Activated CD4-positive, CD25-positive, alpha-beta regulatory T cell treated with anti-CD3 and anti-CD28 coated beads, Interleukin-2, amount 50 U/mL, for 24 hours (primary cell): Measurements from ENCODE around the gene PVALEF.
A peak's percentile ranks its signal among the peaks of the same experiment; 100 is the strongest.
"Not testable (repeated sequence)": the region's sequence is repeated elsewhere in the genome, so short reads cannot be mapped to it uniquely, and the experiment has no call there.

ENCODE experiments used
- ATAC-seq, 2 donors: fragments of 150-1000 bp; cut with Tn5 transposase; one replicate each; pipeline ENCODE4 v1.10.0; 2021; ENCODE audit warnings: mild to moderate bottlenecking in 1 of 2, moderate library complexity in 1 of 2

The PVALEF gene

GRCh38 chr17:81222620-81222905, 57.3 kb downstream of the PVALEF start:
- ATAC-seq: peak in 1 of 2 donors; percentile 2

DNA sequence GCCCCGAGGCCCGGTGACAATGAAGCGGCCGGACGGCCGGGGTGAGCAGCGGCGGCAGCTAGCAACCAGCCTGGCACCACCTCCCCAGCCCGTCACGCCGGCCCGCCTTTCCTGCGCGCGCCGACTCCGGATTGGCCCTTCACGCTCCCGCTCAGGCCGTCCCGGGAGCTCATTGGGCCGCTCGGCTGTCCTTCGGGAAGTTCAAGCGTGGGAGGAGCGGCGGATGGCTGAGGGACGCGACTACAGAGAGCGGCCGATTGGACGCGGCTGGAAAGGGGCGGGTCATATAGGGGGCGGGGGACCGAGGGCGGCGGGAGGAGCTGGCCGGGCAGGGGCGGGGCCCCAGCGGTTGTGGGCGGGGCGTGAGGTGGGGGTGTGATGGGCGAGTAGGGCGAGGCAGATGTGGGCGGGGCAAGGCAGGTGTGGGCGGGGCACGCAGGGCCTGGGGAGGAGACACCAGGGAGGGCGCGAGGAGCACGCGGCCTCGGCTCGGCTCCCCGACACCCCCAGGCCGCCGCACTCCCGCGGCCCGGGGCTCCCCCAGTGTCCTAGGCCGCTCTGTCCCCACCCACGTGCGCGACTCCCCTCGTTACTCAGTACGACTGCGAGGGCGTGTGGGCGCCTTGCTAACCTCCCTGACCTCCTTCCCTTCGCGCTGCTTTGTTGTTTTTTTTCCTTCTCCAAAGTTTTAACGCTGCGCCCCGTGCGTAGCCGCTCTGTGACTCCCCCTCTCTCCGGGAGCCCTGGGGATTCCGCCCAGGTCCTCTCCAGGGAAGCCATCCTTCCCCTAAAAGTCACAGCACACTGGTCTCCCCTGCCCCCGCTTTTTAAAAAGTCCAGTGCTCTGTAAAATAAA, 57.8 kb downstream of the PVALEF start, which contains the start of gene CEP131:
TSS of gene CEP131 (minus strand) at position 60 of the 856 bp plus-strand sequence. CDS start 2,909 bp downstream, outside the sequence.
- ATAC-seq: peak; percentile 98

DNA sequence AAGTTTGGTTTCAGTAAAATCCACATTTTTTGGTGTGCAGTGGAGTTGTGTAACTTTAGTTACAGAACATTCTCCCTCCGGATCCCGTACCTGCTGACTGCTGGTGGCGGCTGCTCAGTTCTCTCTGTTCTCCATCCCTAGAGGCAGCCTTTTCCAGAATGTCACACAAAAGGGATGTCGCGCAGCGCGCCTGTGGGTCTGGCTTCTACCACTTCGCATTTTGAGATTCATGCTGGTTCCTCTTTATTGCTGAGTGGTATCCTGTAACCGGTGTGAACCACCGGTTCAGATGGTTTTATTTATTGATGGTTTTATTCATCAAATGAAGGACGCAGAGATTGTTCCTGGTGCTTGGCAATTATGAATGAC, 58.4 kb downstream of the PVALEF start:
- ATAC-seq: no peak

DNA sequence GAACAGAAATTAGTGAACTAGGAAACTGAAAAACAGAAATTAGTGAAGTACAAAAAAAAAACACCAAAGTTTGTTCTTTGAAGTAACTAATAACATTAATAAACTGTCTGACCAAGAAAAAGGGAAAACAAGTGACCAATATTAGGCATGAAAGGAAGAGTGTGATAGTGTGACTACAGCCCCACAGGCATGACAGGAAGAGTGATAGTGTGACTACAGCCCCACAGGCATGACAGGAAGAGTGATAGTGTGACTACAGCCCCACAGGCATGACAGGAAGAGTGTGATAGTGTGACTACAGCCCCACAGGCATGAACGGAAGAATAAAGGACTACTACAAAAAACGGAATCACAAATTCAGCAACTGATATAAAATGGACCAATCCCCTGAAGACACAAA, 62.3 kb downstream of the PVALEF start:
- not testable (repeated sequence) for ATAC-seq

GRCh38 chr17:81228420-81228819, 63.1 kb downstream of the PVALEF start:
- ATAC-seq: no peak

DNA sequence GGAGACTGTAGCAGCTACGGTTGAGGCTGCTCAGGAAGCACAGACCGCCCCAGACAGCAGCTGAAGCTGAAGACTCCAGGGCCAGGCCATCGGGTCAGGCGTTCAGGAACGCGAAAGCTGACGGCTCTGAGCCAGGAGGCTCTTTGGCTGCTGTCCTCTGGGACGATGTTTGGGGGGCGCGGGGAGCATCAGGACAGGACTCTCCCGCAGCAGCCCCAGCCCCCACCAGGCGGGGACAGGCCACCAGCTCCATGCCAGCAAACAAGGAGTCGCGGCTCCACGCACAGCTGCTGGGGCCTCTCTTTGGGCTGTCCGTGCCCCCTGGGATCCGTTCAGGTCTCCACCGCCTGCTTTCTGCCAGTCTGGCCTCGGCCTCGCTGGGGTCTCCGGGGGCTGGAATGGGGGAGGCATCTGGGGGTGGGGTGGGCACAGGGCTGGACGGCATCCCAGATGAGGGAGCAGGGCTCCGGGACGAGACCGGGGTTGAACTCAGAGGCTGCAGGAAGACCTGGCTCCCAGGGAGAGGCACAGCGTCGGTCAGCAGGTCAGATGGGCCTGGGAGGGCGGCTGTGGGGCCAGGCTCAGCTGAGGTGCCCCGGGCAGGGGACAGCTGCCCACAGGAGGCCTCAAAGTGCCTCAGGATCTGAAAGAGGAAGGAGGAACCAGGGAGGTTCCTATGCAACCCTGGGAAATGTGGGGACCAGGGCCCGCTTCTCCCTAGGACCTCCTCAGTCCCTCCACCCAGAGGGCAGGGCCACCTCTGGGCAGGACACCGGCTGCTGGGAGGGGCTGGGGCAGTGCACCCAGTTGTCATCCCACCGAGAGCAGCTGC, 63.7 kb downstream of the PVALEF start:
- ATAC-seq: no peak

GRCh38 chr17:81229666-81229920, 64.3 kb downstream of the PVALEF start:
- ATAC-seq: no peak

DNA sequence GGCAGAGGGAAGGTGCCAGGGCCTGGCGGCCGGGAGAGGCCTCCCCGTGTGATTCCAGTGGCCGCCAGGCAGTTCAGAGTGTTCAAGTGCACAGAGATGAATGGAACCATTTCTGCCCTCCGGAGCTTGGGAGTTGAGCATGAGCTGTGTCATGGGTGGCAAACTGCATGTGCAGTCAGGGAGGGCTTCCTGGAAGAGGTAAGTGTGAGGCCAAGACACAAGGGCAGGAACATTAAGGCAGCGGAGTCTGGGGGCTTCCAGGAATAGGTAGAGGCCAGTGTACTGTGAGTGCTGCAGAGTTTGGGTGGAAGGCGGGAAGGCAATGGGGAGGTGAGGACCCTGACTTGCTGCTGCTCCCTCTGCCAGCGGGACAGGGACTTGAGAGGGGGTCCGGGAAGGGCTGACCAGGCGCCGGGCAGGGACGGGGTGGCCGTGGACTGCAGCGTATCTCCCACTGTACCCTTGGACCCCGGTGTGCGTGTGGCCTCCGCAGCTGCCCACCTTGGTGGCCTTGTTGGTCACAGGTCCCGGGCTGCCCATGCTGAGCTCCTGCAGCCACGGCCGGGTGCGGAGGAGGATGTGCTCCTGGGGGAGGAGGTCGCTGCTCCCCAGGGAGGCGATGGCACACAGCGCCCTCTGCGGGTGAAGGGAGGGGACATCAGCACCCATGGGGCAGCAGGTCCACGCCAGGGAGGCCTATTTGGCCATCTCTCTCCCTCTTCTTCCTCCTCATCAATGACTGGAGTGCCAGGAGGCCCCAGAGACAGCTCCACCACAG, 64.9 kb downstream of the PVALEF start:
- ATAC-seq: no peak

DNA sequence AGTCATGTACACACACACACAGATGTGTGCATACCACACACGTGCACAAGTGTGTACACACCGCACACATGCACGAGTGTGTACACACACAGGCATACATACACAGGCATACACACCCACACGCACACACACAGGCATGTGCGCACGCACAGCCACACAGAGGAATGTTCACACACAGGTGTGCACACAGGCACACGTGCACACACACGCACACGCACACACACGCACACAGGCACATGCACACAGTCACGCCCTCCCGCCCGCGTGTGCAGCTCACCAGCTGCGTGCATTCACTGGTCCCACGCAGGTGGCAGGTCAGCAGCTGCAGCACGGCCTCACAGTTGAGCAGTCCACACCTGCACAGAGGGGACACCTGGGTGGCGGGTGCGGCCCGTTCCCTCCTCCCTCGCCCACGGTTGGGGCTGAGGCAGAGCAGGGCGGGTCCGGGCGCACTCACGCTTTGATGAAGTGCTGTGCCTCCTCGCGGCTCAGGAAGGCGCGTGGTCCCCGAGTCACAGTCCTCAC, 65.9 kb downstream of the PVALEF start:
- no peak for ATAC-seq

DNA sequence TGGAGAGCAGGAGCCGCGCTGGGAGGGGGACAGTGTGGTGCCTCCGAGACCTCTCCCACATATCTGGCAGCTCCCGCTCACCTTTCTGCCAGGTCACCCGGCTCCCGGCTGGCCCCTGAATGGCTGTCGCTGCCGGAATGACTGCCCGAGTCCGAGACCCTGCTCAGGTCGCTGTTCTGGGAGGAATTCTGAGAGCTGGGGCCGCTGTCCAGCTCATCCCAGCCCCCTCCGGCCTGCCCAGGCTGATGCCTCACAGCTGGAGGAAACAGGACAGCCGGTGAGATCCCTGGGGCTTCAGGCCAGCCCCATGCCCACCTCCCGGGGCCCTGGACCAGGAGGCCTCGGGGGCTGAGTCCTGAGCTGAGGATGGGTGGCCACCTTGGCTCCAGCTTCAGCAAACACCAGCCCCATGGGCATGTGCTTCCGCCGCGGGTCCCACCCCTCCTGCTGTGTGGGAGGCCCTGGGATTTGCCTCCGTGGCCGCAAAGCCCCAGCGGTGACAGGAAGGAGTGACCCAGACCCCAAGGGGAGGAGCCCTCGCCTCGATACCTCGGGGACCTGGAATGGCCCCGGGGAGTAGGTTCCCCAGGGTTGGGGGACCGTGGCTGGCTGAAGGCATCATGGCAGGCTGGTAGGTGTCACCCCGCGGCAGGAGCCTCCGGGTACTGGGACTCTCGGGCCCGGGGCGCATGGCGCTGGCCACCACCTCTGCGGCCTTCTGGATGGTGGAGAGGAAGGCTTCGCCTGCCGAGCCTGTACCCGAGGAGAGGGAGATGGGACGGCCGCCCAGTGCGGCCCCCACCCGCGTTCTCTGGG, 66.7 kb downstream of the PVALEF start:
- ATAC-seq: no peak
